ENCODE results near the gene MIGA2.
"Not testable (repeated sequence)": the region's sequence is repeated elsewhere in the genome, so short reads cannot be mapped to it uniquely, and the experiment has no call there.

The MIGA2 gene

GRCh38 chr9:129011170-129011569, 25.3 kb upstream of the MIGA2 start:
- DNase-seq (ENCODE audit: low read depth) = no peak

DNA sequence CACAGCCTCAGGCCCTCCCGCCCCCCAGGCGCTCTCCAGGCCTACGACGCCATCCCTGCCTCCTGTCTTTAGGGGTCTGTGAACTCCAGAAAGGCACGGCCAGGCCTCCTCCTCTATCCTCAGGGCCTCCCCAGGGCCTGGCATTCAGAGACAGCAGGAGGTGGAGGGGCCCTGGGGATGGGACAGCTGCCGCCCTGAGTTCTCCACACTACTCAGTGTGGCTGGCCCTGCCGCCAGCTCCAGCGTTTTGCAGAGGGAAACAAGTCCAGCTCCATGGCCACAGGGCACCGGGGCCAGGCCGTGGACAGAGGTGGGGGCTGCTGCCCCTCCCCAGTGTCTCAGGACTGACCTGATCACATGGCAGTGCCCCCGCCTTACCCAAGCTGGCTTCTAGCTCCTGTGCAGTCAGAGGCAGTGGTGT, 24.7 kb upstream of the MIGA2 start:
- no peak for DNase-seq (ENCODE audit: low read depth)

GRCh38 chr9:129012343-129012742, 24.1 kb upstream of the MIGA2 start:
- DNase-seq (ENCODE audit: low read depth) = no peak

- DNase-seq (ENCODE audit: low read depth) = no peak
Measured at GRCh38 chr9:129012893-129013448, 23.5 kb upstream of the MIGA2 start.

DNA sequence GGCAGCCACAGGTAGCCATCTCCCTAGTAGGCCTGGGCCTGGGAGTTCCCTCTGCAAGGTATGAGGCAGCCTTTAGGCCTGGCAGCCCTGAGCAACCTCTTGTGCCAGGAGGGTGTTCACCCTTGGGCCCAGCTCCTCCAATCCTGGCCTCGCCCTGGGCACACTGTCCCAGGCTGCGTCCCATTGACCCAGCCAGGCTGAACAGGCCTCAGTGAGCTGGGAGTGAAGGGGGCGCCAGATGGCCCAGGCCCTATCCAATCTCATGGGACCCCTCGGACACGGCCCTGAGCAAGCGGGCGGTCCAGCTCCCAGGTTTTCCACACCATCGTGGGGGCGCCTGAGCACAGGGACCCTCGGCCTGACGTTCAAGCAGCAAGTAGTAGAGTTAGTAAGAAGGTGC, 22.8 kb upstream of the MIGA2 start:
- no peak for DNase-seq (ENCODE audit: low read depth)

DNA sequence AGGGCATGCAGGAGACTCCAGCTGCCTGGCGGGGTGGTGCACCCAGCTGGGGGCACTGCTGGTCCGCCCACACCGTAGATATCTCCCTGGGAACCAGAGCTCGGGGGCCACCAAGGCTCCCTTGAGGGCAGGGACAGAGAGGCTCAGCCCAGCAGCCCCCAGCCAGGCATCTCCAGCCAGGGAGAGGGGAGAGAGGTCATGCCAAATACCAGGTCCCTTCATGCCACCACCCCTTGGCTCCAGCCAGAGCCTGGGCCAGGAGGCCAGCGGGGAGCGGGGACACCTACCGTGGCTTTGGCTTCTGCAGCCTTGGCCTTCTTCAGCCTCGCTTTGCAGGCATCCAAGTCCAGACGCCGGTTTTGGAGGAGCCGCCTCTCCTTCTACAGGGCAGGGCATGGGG, 22.3 kb upstream of the MIGA2 start:
- no peak for DNase-seq (ENCODE audit: low read depth)

- DNase-seq (ENCODE audit: low read depth) = no peak
Measured at GRCh38 chr9:129014608-129015007, 21.8 kb upstream of the MIGA2 start.

GRCh38 chr9:129021091-129021490, 15.3 kb upstream of the MIGA2 start:
- DNase-seq (ENCODE audit: low read depth) = no peak

- DNase-seq (ENCODE audit: low read depth) = no peak
Measured at GRCh38 chr9:129022037-129022436, 14.4 kb upstream of the MIGA2 start.

DNA sequence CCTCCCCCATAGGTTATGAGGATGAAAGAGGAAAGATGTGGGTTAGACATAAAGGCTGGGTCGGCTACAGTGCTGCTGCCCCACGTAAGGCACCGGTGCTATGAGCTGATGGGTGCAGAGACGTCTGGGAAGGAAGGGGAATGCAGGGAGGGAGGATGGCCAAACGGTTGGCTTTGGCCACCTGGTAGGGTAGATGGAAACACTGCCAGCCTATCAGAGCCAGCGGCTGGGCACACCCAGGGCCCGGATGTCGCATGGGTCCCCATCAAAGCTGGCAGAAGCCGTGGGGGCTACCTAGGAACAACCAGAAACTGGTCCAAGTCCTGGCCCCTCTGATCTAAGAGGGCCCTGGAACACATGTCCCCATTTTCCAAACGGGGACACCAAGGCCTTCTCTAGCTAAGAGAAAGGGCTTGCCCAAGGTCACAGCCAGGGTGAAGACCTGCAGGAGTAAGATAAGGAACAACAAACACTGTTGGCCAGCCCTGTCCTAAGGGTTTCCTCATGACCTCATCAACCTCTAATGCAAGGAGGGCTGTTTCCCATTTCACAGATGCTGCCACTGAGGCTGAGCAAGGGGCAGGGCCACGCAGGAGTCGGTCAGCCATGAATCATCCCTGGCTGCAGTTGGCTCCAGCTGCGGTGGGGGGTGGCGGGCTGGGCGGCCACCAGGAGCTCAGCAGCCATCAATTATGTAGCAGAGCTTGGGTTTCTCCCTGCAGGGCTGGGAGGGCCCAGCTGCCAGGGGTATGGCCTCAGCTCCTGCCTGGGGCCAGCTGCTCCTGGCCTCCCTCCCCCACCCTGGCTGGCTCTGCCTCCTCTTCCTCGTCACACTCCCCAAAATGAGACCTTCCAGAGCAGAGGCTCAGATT, 13.2 kb upstream of the MIGA2 start:
- DNase-seq (ENCODE audit: low read depth) = no peak

DNA sequence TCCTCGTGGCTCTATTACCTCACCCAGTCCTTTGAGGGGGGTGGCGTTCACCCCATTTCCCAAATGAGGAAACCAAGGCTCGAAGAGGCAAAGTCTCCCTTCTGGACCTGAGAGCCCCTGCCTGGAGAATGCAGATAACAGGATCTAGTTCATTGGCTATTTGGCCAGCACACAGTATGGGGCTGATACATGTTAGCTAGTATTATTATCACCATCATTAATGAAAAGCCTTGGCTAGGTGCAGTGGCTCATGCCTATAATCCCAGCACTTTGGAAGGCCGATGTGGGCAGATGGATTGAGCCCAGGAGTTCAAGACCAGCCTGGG, 12.6 kb upstream of the MIGA2 start:
- no peak for DNase-seq (ENCODE audit: low read depth)

- DNase-seq (ENCODE audit: low read depth) = no peak
Measured at GRCh38 chr9:129026442-129027223, 9.8 kb upstream of the MIGA2 start.

- no peak for DNase-seq (ENCODE audit: low read depth)
Measured at GRCh38 chr9:129027224-129027684, 9.2 kb upstream of the MIGA2 start.

GRCh38 chr9:129027685-129028191, 8.7 kb upstream of the MIGA2 start:
- no peak for DNase-seq (ENCODE audit: low read depth)

DNA sequence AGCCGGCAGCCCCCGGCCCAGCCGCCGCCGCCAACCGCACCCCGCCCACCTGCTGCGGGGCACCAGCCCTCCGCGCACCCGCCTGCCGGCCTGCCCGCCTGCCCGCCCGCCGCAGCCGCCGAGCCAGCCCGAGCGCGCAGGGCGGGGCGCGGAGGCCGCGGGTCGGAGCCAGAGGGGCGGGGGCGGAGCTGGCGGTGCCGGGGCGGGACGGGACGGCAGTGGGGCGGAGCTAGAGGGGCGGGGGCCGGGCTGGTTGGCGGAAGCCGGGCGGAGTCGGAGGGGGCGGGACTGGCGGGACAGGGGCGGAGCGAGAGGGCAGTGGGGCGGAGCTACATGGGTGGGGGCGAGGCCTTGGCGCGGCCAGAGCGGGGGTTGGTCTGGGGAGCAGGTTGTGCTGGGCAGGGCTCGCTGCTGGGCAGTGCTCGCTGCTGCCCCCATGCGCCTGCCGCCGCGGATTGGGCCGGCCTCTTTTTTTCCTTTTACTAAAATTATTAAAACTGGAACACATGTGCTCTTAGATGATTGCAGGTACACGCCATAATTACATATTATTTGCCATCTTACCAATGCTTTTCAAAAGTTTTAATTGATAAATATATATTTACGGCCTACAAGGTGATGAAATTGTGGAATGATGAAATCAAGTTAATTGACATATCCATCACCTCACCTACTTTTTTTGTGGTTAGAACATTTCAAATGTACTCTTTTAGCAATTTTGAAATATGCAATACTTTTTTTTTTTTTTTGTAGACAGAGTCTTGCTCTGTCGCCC, 8.0 kb upstream of the MIGA2 start, which contains the start of gene SH3GLB2:
TSS of gene SH3GLB2 (minus strand) at position 140 of the 775 bp plus-strand sequence. CDS start 177 bp downstream, outside the sequence.
- DNase-seq (ENCODE audit: low read depth) = peak; percentile 94

DNA sequence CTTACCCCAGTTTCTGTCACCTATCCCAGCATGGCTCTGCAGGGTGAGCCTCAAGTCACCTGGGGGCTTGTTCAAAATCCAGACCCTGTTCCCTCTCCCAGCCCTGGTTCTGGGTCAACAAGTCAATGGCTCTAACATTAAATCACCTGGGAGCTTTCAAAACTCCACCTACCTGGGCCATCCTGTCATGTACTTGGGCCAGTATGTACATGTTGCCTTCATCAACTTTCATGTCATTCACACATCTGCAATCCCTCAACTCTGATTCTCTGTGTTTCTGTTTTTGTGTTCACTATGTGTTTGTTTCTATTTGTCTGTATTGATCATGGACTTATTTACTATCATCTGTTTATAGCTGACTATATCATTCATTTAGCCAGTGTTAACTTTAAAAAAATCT, 6.2 kb upstream of the MIGA2 start:
- no peak for DNase-seq (ENCODE audit: low read depth)

- no peak for DNase-seq (ENCODE audit: low read depth)
Measured at GRCh38 chr9:129031514-129031913, 4.9 kb upstream of the MIGA2 start.

GRCh38 chr9:129032541-129033159, 3.8 kb upstream of the MIGA2 start:
- DNase-seq (ENCODE audit: low read depth) = no peak

- no peak for DNase-seq (ENCODE audit: low read depth)
Measured at GRCh38 chr9:129033216-129033615, 3.2 kb upstream of the MIGA2 start.

DNA sequence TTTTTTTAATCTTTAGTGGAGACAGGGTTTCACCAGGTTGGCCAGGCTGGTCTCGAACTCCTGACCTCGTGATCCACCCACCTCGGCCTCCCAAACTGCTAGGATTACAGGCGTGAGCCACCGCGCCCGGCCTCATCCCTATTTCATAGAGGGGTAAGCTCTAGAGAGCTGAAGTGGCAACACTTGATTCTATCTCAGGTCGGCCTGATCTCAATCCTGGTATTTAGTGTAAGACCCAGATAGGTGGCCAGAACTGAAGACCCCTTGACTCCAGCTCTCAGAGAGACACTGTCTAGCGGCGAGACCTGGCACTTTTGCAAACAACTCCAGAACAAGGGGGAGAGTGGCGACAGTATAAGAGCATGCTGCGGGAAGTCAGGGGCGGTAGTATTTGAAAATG, 588 bp upstream of the MIGA2 start:
- not testable (repeated sequence) for DNase-seq (ENCODE audit: low read depth)

All from stimulated activated CD8-positive, alpha-beta memory T cell treated with anti-CD3 and anti-CD28 coated beads, Interleukin-15, amount 100 ng/mL, for 1 hour (primary cell).